ENCODE results near the gene DGCR6.
"Not testable (repeated sequence)": the region's sequence is repeated elsewhere in the genome, so short reads cannot be mapped to it uniquely, and the experiment has no call there.

The DGCR6 gene

GRCh38 chr22:18960166-18960820 lies 54.2 kb downstream of the DGCR6 start:
- DNase-seq (ENCODE audit: low spot score): not testable (repeated sequence)

- DNase-seq (ENCODE audit: low spot score): not testable (repeated sequence)
Observed at GRCh38 chr22:18961201-18961600, 55.1 kb downstream of the DGCR6 start.

All from RKO (cell line).